Loucy (cell line): Measurements from ENCODE around the gene MMAB.

Experiments
- CTCF ChIP-seq: fragments of 200-600 bp; sonication (generic); conservative IDR thresholded peaks from 2 replicates; pipeline ENCODE4 v1.5.1; 2014; ENCODE audit warnings: mild to moderate bottlenecking, antibody characterized with exemption, low read length
- EZH2phosphoT487 ChIP-seq: fragments of 200-600 bp; IDR thresholded peaks from 2 replicates; pipeline ENCODE4 v1.6.1; 2018; ENCODE audit warnings: antibody characterized with exemption, mild to moderate bottlenecking, moderate library complexity, borderline replicate concordance

GRCh38 chr12:109601557-109601956 lies 28.3 kb upstream of the MMAB start:
- TF ChIP-seq CTCF: no peak
- no peak for TF ChIP-seq EZH2phosphoT487
